Measurements from ENCODE around the gene MC5R. TPM values are rescaled to one million over a fixed set of nuclear protein-coding genes. Genes with fewer than 3 reads are reported as not detected.

MC5R gene
- total RNA-seq, 1 experiment from 2014 or later = not detected

DNA sequence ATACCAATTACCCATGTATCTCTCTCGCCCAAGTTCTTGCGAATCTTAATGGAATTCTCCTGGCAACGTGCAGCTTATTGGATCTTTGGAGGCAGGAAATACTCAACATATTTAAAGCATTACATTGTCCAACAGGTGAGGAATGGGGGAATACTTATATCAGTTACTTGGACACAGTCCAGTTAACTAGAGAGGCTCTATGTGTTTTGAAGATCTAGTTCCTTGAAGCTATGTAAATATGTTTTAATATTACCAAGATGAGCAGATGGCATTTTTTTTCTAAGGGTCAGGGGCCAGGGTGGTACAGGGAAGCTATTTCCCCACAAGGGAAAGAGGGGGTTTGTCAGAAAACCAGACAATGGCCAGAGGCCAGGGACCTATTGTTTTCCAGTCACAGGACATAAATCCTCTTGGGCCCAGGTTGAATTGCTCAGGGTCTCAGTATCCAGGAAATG, 26.8 kb upstream of the MC5R start:
- H3K9me3 Mint-ChIP-seq = peaks cover 0 to 2% of the 10 kb centered on the region in 2 experiments; a peak in 1 of 5 replicates
- Histone ChIP-seq H3K27me3 (ENCODE audit: insufficient read depth, low read length) (no peaks in the 10 kb centered on the region), H3K56ac (ENCODE audit: insufficient read length, low read depth, low read length) (no peak overlapping the region), H4K5ac (ENCODE audit: insufficient read length, low read depth, low read length) (no peak overlapping the region), H3K27ac (ENCODE audit: insufficient read length, low read depth, low read length) (no peak overlapping the region), H2BK5ac (ENCODE audit: insufficient read length, low read length) (no peak overlapping the region), H2AK5ac (ENCODE audit: insufficient read length, low read length) (no peak overlapping the region), H3K9ac (ENCODE audit: extremely low read depth, insufficient read length, low read length) (no peak overlapping the region), H3T11ph (ENCODE audit: low read length) (no peak overlapping the region), H3K23ac (ENCODE audit: insufficient read length, low read depth, low read length) (no peak overlapping the region), H3K79me2 (ENCODE audit: insufficient read depth, low read length) (no peaks in the 10 kb centered on the region), H3K79me1 (ENCODE audit: insufficient read depth, low read depth, low read length, poor library complexity, severe bottlenecking) (no peaks in the 10 kb centered on the region), H3K9me3 (ENCODE audit: control insufficient read depth, low read depth, low read length) (no peaks in the 10 kb centered on the region), H4K20me1 (ENCODE audit: control insufficient read depth, insufficient read depth, insufficient read length) (no peaks in the 10 kb centered on the region), H2BK12ac (ENCODE audit: insufficient read length, low read depth, low read length) (no peak overlapping the region), H4K8ac (replicated peaks; ENCODE audit: insufficient read length, low read depth, low read length) (no peak overlapping the region), H2BK20ac (ENCODE audit: low read depth, low read length, poor library complexity, severe bottlenecking) (no peak overlapping the region), H2AFZ (ENCODE audit: low read length) (no peak overlapping the region), H3K4ac (ENCODE audit: low read depth, low read length) (no peak overlapping the region), H2BK15ac (ENCODE audit: low read depth, low read length) (no peak overlapping the region), H3K14ac (ENCODE audit: insufficient read depth, low read length) (no peak overlapping the region), H4K91ac (ENCODE audit: insufficient read length, low read depth, low read length) (no peak overlapping the region), H2BK120ac (ENCODE audit: low read depth, low read length, poor library complexity, severe bottlenecking) (no peak overlapping the region), H3K18ac (ENCODE audit: insufficient read length, low read depth, low read length) (no peak overlapping the region), H3K4me2 (ENCODE audit: insufficient read depth, insufficient read length, low read length) (no peak overlapping the region), H3K4me1 (ENCODE audit: insufficient read depth, low read length) (peaks cover 2% of the 10 kb centered on the region; the same call in 1 of the 2 replicates), H3K23me2 (ENCODE audit: insufficient read length, low read depth, low read length, poor library complexity, severe bottlenecking) (peaks cover 8% of the 10 kb centered on the region)
- DNase-seq = no peak
- H3K27ac Mint-ChIP-seq = no peak overlapping the region
- H3K4me1 Mint-ChIP-seq = peaks cover 38 to 44% of the 10 kb centered on the region in 2 experiments
- H3K27me3 Mint-ChIP-seq (ENCODE audit: low read depth) = peaks cover 22% of the 10 kb centered on the region
- H3K4me3 Mint-ChIP-seq = no peak overlapping the region
- TF ChIP-seq CTCF (conservative IDR thresholded peaks at IDR 0.05) = no peak
- H3K36me3 Mint-ChIP-seq (ENCODE audit: insufficient read depth in 1 of 3, low read depth in 3 of 3) = no peaks in the 10 kb centered on the region; a peak in 1 of 7 replicates
- WGBS (ENCODE audit: extremely low coverage, insufficient read length, low lambda C conversion rate) = no CpG with 5 or more reads among the region's 3 CpGs

Data from H9 (cell line).